Measurements from ENCODE around the gene SLC16A11.
"Not testable (repeated sequence)": the region's sequence is repeated elsewhere in the genome, so short reads cannot be mapped to it uniquely, and the experiment has no call there.

SLC16A11 gene

GRCh38 chr17:6997171-6997570 lies 46.7 kb downstream of the SLC16A11 start:
- DNase-seq (ENCODE audit: low read depth), result no peak
- no peak overlapping the region for H3K4me3 ChIP-seq (ENCODE audit: low read depth, low read length)
- TF ChIP-seq, protein P1, sequence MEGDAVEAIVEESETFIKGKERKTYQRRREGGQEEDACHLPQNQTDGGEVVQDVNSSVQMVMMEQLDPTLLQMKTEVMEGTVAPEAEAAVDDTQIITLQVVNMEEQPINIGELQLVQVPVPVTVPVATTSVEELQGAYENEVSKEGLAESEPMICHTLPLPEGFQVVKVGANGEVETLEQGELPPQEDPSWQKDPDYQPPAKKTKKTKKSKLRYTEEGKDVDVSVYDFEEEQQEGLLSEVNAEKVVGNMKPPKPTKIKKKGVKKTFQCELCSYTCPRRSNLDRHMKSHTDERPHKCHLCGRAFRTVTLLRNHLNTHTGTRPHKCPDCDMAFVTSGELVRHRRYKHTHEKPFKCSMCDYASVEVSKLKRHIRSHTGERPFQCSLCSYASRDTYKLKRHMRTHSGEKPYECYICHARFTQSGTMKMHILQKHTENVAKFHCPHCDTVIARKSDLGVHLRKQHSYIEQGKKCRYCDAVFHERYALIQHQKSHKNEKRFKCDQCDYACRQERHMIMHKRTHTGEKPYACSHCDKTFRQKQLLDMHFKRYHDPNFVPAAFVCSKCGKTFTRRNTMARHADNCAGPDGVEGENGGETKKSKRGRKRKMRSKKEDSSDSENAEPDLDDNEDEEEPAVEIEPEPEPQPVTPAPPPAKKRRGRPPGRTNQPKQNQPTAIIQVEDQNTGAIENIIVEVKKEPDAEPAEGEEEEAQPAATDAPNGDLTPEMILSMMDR (IDR thresholded peaks at IDR 0.05; ENCODE audit: insufficient read depth, low read depth, low read length, missing control alignments), result no peak

- TF ChIP-seq, protein P1 (IDR thresholded peaks at IDR 0.05; ENCODE audit: insufficient read depth, low read depth, low read length, missing control alignments), result no peak
- no peak overlapping the region for H3K4me3 ChIP-seq (ENCODE audit: low read depth, low read length)
- no peak for DNase-seq (ENCODE audit: low read depth)
Observed at GRCh38 chr17:6996256-6997011, 47.5 kb downstream of the SLC16A11 start.

GRCh38 chr17:6995500-6996255 lies 48.2 kb downstream of the SLC16A11 start, which contains the start of gene ALOX12:
TSS of gene ALOX12 (plus strand) at chr17:6996049. CDS start at chr17:6996118, 69 bp downstream.
- DNase-seq (ENCODE audit: low read depth), result no peak
- TF ChIP-seq, protein P1 (IDR thresholded peaks at IDR 0.05; ENCODE audit: insufficient read depth, low read depth, low read length, missing control alignments), result no peak
- H3K4me3 ChIP-seq (ENCODE audit: low read depth, low read length), result no peak within 1 kb of the TSS

DNA sequence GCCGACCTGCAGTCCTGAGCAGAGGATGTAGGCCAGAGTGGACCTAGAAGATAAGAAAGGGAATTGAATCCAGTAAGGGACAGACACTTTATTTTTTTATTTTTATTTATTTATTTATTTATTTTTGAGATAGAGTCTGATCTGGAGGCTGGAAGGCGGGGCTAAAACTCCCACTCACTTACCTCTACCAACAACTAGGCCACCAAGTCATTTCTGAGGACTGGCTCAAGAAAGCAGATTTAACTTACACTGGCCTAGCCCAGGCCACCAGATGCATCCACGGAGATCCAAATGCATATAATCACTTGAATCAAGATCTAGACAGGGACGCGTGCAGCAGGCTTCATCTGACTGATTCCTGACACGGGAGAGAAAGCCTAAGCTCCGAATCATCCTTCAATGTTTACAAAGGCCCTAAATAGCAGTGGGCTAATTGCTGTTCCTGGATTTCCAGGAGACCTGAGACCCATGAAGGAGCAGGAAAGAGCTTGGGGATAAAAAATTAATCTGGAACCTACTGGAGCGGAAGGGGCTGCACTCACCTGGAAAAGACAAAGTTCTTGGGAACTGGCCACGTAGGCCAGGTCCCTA lies 49.1 kb downstream of the SLC16A11 start:
- H3K4me3 ChIP-seq (ENCODE audit: low read depth, low read length), result no peak overlapping the region
- no peak for DNase-seq (ENCODE audit: low read depth)
- TF ChIP-seq, protein P1 (IDR thresholded peaks at IDR 0.05; ENCODE audit: insufficient read depth, low read depth, low read length, missing control alignments), result no peak

DNA sequence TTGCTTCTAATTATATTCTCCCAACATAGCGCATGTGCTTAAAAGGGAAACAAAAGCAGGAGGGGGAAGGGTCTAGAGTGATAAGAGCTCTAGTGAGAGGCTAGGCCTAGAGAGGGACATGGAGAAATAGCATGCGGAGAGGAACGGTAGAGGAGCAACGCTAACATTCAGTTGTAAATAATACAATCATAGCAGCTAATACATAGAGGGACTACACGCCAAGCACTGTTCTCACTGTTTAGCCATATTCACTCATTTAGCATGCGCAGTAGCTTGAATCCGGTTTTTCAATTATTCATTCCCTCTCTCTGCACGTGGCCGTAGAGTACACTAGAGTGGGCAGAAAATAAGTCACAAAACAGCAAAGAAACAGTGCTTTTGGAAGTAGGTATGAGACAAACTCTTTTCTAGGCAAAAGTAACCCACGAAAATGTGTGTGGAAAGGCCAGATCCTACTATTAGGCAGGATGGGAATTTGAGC lies 49.7 kb downstream of the SLC16A11 start:
- TF ChIP-seq, protein P1 (IDR thresholded peaks at IDR 0.05; ENCODE audit: insufficient read depth, low read depth, low read length, missing control alignments), result no peak
- no peak overlapping the region for H3K4me3 ChIP-seq (ENCODE audit: low read depth, low read length)
- no peak for DNase-seq (ENCODE audit: low read depth)

DNA sequence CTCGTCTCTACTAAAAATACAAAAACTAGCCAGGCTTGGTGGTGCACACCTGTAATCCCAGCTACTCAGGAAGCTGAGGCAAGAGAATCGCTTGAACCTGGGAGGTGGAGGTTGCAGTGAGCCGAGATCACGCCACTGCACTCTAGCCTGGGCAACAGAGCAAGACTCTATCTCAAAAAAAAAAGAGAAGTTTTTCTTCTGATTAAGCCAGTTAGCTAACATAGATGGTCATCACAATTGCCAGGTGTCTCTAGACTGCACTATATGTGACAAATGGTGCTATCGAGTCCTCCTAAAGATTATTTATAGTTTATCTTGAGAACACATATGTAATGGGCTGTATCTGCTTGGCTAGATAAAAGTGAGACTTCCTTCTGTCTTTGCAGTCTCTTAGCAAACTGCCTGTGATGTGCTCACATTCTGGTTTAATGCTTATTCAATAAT lies 50.3 kb downstream of the SLC16A11 start:
- not testable (repeated sequence) for DNase-seq (ENCODE audit: low read depth); H3K4me3 ChIP-seq (ENCODE audit: low read depth, low read length)
